Endothelial cell of umbilical vein (primary cell): ENCODE data around the gene PIGM.

Experiments
- CTCF ChIP-seq, 2 donors: IDR thresholded peaks; 1 replicate in 1 of 2; 2 replicates in 1 of 2; pipeline ENCODE4 v1.5.1; 2011; ENCODE audit warnings: low read length in 2 of 2, mild to moderate bottlenecking in 2 of 2, moderate library complexity in 2 of 2, control low read depth in 1 of 2, inconsistent platforms in 1 of 2, low read depth in 1 of 2; ENCODE audit not compliant: insufficient read depth in 1 of 2; ENCODE audit errors: extremely low read depth in 1 of 2
- POLR2AphosphoS5 ChIP-seq: IDR thresholded peaks from 2 replicates; pipeline ENCODE4 v1.6.1; 2012; ENCODE audit warnings: low read depth, mild to moderate bottlenecking, control low read depth, low read length, moderate library complexity; ENCODE audit not compliant: insufficient read depth

- no peak for TF ChIP-seq CTCF (IDR thresholded peaks at IDR 0.05; ENCODE audit: extremely low read depth in 1 of 2, insufficient read depth in 1 of 2, low read depth in 1 of 2, low read length in 2 of 2)
- TF ChIP-seq POLR2AphosphoS5 = no peak
Measured at GRCh38 chr1:159982280-159982679, 49.5 kb downstream of the PIGM start.
